Neural crest cell (in vitro differentiated cells): ENCODE results near the gene MAML3. TPM values are rescaled to one million over a fixed set of nuclear protein-coding genes. Genes with fewer than 3 reads are reported as not detected.

ENCODE experiments used
- DNase-seq: peaks from one replicate; pipeline ENCODE4 v3.0.0; 2021; ENCODE audit warnings: low read depth, mixed read lengths, low spot score
- H3K27ac Mint-ChIP-seq: one replicate; pipeline ENCODE4 v1.8.0; 2021; ENCODE audit warnings: mild to moderate bottlenecking, mixed read lengths; ENCODE audit not compliant: unreplicated experiment
- H3K27me3 Mint-ChIP-seq: 2 replicates; pipeline ENCODE4 v1.8.0; 2021; ENCODE audit warnings: low read depth, mild to moderate bottlenecking, mixed read lengths
- H3K36me3 Mint-ChIP-seq: 2 replicates; pipeline ENCODE4 v1.8.0; 2021; ENCODE audit warnings: low read depth, mild to moderate bottlenecking, mixed read lengths
- H3K4me1 Mint-ChIP-seq: 2 replicates; pipeline ENCODE4 v1.8.0; 2021; ENCODE audit warnings: mixed read lengths
- H3K4me3 Mint-ChIP-seq: one replicate; pipeline ENCODE4 v1.8.0; 2021; ENCODE audit warnings: mild to moderate bottlenecking, mixed read lengths
- H3K9me3 Mint-ChIP-seq: 2 replicates; pipeline ENCODE4 v1.8.0; 2021; ENCODE audit warnings: mixed read lengths
- total RNA-seq: library from RNA; stranded (reverse); gene quantifications from 2 replicates; pipeline ENCODE4 v1.2.1, GENCODE V29; 2021
- TF ChIP-seq, protein P1 (sequence below): fragments of 200-600 bp; sonication (generic); conservative IDR thresholded peaks from 2 replicates; pipeline ENCODE4 v1.5.0; 2021; ENCODE audit warnings: antibody characterized with exemption, mild to moderate bottlenecking

Gene MAML3
- total RNA-seq, 1 donor from 2014 or later: 21.8 TPM

DNA sequence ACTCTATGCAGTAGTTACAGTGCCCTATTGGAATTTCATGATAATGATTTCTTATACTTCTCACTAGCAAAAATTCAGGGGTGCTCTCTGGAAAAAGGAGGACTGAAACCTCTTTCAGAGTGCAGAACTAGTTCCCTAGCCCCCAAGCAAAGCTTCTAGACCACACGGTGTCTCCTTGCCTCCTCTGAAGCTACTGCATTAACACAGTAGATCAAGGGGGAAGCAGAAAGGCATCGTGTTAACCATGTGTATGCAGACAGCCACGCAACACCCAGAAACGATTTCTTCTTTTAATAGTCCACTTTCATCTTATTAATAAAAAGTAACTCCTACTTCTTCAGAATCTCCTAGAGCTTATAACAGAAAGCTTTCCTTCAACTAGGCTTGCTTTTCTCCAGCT lies 44.7 kb downstream of the MAML3 start:
- H3K27me3 Mint-ChIP-seq: no peaks in the 10 kb centered on the region
- H3K36me3 Mint-ChIP-seq: no peaks in the 10 kb centered on the region
- no peak for DNase-seq
- H3K4me3 Mint-ChIP-seq: no peak overlapping the region
- TF ChIP-seq, protein P1, sequence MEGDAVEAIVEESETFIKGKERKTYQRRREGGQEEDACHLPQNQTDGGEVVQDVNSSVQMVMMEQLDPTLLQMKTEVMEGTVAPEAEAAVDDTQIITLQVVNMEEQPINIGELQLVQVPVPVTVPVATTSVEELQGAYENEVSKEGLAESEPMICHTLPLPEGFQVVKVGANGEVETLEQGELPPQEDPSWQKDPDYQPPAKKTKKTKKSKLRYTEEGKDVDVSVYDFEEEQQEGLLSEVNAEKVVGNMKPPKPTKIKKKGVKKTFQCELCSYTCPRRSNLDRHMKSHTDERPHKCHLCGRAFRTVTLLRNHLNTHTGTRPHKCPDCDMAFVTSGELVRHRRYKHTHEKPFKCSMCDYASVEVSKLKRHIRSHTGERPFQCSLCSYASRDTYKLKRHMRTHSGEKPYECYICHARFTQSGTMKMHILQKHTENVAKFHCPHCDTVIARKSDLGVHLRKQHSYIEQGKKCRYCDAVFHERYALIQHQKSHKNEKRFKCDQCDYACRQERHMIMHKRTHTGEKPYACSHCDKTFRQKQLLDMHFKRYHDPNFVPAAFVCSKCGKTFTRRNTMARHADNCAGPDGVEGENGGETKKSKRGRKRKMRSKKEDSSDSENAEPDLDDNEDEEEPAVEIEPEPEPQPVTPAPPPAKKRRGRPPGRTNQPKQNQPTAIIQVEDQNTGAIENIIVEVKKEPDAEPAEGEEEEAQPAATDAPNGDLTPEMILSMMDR: no peak
- peaks cover 64% of the 10 kb centered on the region for H3K4me1 Mint-ChIP-seq
- no peaks in the 10 kb centered on the region for H3K9me3 Mint-ChIP-seq
- H3K27ac Mint-ChIP-seq: no peak overlapping the region

DNA sequence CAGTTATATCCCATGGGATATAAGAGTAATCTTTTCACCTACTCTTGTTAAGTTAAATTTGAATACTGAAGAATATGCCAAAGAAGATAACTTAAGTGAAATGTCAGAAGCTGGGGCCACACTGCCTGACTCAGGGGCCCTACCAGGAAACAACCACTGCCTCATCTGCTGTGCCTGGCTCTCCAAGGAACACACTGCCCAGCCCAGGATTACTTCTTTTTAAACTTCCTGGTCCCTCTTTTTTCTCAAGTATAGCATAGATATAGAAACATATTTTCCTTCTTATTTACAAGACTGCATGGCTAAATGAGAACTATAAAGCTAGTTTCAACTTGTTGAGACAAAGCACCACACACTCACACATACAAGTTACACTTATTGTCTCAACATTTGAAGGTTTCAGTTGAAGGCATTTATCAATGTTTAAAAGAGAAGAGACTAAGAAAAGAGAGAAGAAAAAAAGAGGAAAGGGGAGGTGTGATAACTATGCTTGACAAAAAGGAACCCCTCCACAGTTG lies 45.2 kb downstream of the MAML3 start:
- no peak for DNase-seq
- Mint-ChIP-seq H3K27ac (no peak overlapping the region), H3K9me3 (no peaks in the 10 kb centered on the region), H3K27me3 (no peaks in the 10 kb centered on the region), H3K36me3 (no peaks in the 10 kb centered on the region), H3K4me1 (peaks cover 60% of the 10 kb centered on the region), H3K4me3 (no peak overlapping the region)
- TF ChIP-seq, protein P1: no peak

DNA sequence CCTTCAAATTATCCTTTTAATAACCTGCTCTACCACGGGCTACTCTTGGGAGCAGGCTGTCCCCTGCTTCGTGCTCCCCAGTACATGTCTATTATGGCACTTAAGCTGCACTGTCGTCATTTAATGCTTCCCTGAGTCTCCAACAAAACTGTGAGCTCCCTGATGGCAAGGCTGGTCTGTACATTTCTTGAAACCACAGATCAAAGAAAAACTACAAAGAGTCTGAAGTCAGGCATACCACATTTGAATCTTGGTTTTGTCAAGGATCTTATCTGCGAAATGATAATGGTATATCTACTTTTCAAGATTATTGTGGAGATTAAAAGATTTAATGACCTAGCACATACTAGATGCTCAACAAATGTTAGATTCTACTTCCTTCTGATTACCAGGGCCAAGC lies 45.7 kb downstream of the MAML3 start:
- no peaks in the 10 kb centered on the region for H3K36me3 Mint-ChIP-seq
- H3K4me3 Mint-ChIP-seq: no peak overlapping the region
- no peak overlapping the region for H3K27ac Mint-ChIP-seq
- TF ChIP-seq, protein P1: no peak
- H3K9me3 Mint-ChIP-seq: no peaks in the 10 kb centered on the region
- H3K4me1 Mint-ChIP-seq: peaks cover 60% of the 10 kb centered on the region
- no peaks in the 10 kb centered on the region for H3K27me3 Mint-ChIP-seq
- no peak for DNase-seq

DNA sequence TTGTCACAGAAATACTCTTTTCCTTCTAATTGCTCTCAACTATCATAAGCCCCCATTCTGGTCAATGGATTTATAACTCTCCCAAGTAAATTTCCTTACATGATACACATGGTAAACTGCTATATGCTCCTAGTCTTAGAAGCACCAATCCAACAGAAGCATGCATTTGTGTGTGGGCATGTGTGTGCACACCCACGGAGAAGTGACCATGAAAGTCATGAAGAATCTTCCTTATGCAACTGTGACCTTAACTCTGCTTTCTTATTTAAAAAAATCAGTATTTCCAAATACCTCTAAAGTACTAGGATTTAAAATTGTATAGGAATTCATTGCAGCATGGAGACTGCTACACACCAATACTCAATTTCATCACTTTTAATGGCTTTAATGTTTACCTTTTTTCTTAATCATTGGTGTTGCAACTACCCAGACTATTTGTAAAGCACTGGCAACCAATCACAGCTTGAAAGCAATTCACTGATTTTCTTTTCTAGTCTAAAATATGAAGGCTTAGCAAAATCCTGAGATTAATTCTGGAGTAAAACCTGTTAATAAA lies 47.6 kb downstream of the MAML3 start:
- Mint-ChIP-seq H3K4me1 (peaks cover 52% of the 10 kb centered on the region), H3K4me3 (no peak overlapping the region), H3K36me3 (peaks cover 4% of the 10 kb centered on the region), H3K9me3 (peaks cover 3% of the 10 kb centered on the region), H3K27ac (no peak overlapping the region), H3K27me3 (no peaks in the 10 kb centered on the region)
- no peak for DNase-seq
- TF ChIP-seq, protein P1: no peak

DNA sequence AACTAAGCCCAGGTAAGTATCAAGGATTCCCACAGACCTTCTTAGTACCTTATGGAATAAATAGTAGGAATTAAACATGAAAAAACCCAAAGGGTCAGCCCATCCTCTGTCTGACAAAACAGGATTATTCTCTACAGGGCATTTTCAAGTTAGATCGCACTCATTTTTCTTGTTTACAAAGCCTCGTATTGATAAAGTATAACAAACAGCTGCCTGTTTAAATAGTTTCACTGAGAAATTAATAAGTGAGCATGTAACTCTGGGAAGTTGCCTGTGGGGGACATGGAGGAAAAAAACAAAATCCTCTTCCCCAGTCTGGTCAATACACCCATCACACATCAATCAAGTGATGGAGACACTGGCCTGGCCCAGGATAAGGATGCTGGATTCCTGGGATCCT lies 48.5 kb downstream of the MAML3 start:
- peaks cover 6% of the 10 kb centered on the region for H3K36me3 Mint-ChIP-seq
- TF ChIP-seq, protein P1: no peak
- no peak overlapping the region for H3K27ac Mint-ChIP-seq
- no peaks in the 10 kb centered on the region for H3K27me3 Mint-ChIP-seq
- DNase-seq: no peak
- peaks cover 3% of the 10 kb centered on the region for H3K9me3 Mint-ChIP-seq
- H3K4me1 Mint-ChIP-seq: peaks cover 46% of the 10 kb centered on the region
- no peak overlapping the region for H3K4me3 Mint-ChIP-seq
